ENCODE measurements around the gene UBASH3A.

DNA sequence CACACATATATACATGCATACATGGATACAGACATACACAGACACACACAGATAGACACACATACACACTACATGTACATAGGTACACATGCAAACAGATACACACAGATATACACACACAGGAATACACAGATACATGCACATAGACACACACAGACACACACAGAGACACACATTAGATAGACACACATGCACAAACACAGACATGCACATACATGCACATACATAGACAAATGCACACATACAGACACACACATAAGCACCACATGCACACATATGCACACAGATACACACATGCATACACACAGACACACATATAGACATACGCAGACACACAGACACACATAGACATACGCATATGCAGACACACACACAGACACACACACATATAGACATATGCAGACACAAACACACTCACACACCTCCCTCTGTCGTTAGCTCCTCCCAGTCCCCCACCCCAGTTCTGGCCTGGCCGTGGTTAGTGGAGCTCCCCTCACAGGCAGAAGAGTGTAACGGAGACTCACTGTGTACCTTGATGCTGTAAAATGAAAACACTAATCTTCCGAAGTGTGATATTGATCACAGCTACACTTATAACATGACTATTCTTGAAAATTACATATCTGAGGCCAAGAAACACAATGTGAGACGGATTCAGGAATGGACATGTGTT is 7.6 kb downstream of the UBASH3A start:
- no peak for TF ChIP-seq EZH2phosphoT487 (IDR thresholded peaks at IDR 0.05; ENCODE audit: borderline replicate concordance, low read depth, low read length)
- TF ChIP-seq, protein P1, sequence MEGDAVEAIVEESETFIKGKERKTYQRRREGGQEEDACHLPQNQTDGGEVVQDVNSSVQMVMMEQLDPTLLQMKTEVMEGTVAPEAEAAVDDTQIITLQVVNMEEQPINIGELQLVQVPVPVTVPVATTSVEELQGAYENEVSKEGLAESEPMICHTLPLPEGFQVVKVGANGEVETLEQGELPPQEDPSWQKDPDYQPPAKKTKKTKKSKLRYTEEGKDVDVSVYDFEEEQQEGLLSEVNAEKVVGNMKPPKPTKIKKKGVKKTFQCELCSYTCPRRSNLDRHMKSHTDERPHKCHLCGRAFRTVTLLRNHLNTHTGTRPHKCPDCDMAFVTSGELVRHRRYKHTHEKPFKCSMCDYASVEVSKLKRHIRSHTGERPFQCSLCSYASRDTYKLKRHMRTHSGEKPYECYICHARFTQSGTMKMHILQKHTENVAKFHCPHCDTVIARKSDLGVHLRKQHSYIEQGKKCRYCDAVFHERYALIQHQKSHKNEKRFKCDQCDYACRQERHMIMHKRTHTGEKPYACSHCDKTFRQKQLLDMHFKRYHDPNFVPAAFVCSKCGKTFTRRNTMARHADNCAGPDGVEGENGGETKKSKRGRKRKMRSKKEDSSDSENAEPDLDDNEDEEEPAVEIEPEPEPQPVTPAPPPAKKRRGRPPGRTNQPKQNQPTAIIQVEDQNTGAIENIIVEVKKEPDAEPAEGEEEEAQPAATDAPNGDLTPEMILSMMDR (conservative IDR thresholded peaks at IDR 0.05; ENCODE audit: low read length) = peak; percentile 62
